Smooth muscle cell (in vitro differentiated cells): Measurements from ENCODE around the gene MSI2. TPM values are rescaled to one million over a fixed set of nuclear protein-coding genes. Genes with fewer than 3 reads are reported as not detected.

Experiments
- DNase-seq: peaks from one replicate; lab custom pipeline; 2025; ENCODE audit not compliant: unreplicated experiment; lab: John Stamatoyannopoulos, UW
- H2AFZ ChIP-seq: fragments of 200-600 bp; sonication (generic); 2 replicates; pipeline ENCODE4 v1.6.0; 2016; ENCODE audit warnings: antibody characterized with exemption, low read depth, mild to moderate bottlenecking
- H3F3A ChIP-seq: fragments of 200-600 bp; sonication (generic); 2 replicates; pipeline ENCODE4 v1.6.0; 2017; ENCODE audit warnings: antibody characterized with exemption, low read depth
- H3K27ac ChIP-seq: fragments of 200-600 bp; sonication (generic); 2 replicates; pipeline ENCODE4 v1.5.1; 2016; ENCODE audit warnings: low read depth, mild to moderate bottlenecking
- H3K27me3 ChIP-seq: fragments of 200-600 bp; sonication (generic); 2 replicates; pipeline ENCODE4 v1.6.1; 2016; ENCODE audit warnings: low read depth, mild to moderate bottlenecking
- H3K36me3 ChIP-seq: fragments of 200-600 bp; sonication (generic); 2 replicates; pipeline ENCODE4 v1.5.1; 2016; ENCODE audit warnings: low read depth
- H3K4me1 ChIP-seq: fragments of 200-600 bp; sonication (generic); 2 replicates; pipeline ENCODE4 v1.5.1; 2016; ENCODE audit warnings: low read depth
- H3K4me2 ChIP-seq: fragments of 200-600 bp; sonication (generic); 2 replicates; pipeline ENCODE4 v1.6.0; 2016; ENCODE audit warnings: mild to moderate bottlenecking
- H3K4me3 ChIP-seq: fragments of 200-600 bp; sonication (generic); 2 replicates; pipeline ENCODE4 v1.5.1; 2016; ENCODE audit warnings: mild to moderate bottlenecking
- H3K79me2 ChIP-seq: fragments of 200-600 bp; sonication (generic); 2 replicates; pipeline ENCODE4 v1.6.0; 2016; ENCODE audit warnings: low read depth, mild to moderate bottlenecking
- H3K9ac ChIP-seq: fragments of 200-600 bp; sonication (generic); 2 replicates; pipeline ENCODE4 v1.6.0; 2016; ENCODE audit warnings: low read depth
- H3K9me3 ChIP-seq: fragments of 200-600 bp; sonication (generic); replicated peaks from 2 replicates; pipeline ENCODE4 v1.5.1; 2016; ENCODE audit warnings: low read depth
- H4K20me1 ChIP-seq: fragments of 200-600 bp; sonication (generic); 2 replicates; pipeline ENCODE4 v1.6.0; 2016; ENCODE audit warnings: low read depth
- WGBS: methylation state at CpG from one replicate; pipeline ENCODE4 v1.1.7; 2016; ENCODE audit warnings: low lambda C conversion rate; 5-methylcytosine and 5-hydroxymethylcytosine counted together
- polyA plus RNA-seq: library from polyadenylated mRNA; unstranded; fragments of >200 nt; fragmentation: Nextera tagmentation; extraction: Ambion mirVana; gene quantifications from 2 replicates; pipeline ENCODE4 v1.2.1, GENCODE V29; 2016
- total RNA-seq: library from RNA; depleted of rRNA; stranded (reverse); fragments of >200 nt; gene quantifications from 2 replicates; pipeline ENCODE4 v1.2.3, GENCODE V29; 2014
- TF ChIP-seq, protein P1 (sequence below): fragments of 200-600 bp; sonication (generic); IDR thresholded peaks from 2 replicates; pipeline ENCODE4 v1.5.1; 2017; ENCODE audit warnings: borderline replicate concordance, mild to moderate bottlenecking, antibody characterized with exemption; ENCODE audit not compliant: insufficient read depth, poor library complexity, severe bottlenecking

Gene MSI2
- total and polyA plus RNA-seq, 2 experiments from 2014 or later = 5.7 to 36.5 TPM

DNA sequence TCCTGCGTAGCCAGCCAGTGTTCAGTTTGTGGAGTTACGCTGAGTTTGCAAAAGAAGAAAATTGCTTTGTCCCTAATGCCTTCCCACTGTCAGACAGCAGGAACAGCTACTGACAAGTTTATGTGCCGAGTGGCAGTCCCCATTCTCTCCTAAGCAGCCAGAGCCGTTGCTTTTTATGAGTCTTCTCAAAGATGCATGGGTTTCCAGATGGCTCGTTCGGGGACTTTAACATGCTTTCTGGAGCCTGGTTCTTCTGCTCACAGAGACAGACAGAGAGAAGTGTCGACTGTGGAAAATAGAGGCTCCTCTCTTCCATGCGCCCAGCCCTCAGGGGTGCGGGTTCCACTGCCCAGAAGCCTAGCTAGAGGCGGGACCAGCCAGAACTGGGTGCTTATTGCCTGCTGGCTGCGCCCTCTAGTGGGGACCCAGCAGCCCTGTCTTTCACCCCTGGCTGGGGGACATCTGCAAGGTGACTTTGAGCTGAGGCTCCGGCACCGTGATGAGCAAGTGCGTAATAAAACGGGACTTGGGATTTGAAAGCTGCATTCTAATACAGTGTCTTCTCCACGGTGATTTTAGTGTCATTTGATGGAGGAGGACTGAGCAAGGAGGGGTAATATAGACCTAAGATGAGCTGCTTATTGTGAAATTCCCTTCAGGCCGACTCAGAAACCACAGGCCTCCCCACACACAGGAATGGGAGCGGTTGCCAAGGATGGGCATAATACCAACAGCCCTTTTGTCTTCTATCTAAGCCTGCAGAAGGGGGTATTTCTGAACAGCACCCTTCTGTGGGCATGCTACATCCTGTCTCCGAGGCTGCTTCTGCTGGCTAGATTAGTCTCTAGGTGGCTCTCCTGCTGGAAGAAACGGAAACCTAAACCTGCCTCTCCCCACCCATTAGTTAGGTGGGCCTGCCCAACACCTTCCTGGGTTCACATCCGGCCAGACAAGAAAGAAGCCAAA, 415.6 kb downstream of the MSI2 start:
- peak; percentile 56 for DNase-seq
- Histone ChIP-seq H3F3A (peaks cover 10% of the 10 kb centered on the region), H3K9me3 (no peaks in the 10 kb centered on the region), H3K4me2 (peak overlapping the region; percentile 81), H3K4me1 (peaks cover 5% of the 10 kb centered on the region), H3K4me3 (no peak overlapping the region), H4K20me1 (no peaks in the 10 kb centered on the region), H3K79me2 (no peaks in the 10 kb centered on the region), H3K27ac (peak overlapping the region; percentile 51), H3K27me3 (no peaks in the 10 kb centered on the region), H3K36me3 (no peaks in the 10 kb centered on the region), H2AFZ (no peak overlapping the region), H3K9ac (no peak overlapping the region)
- 23% methylated on average over 20 of the region's 21 CpGs for WGBS
- TF ChIP-seq, protein P1, sequence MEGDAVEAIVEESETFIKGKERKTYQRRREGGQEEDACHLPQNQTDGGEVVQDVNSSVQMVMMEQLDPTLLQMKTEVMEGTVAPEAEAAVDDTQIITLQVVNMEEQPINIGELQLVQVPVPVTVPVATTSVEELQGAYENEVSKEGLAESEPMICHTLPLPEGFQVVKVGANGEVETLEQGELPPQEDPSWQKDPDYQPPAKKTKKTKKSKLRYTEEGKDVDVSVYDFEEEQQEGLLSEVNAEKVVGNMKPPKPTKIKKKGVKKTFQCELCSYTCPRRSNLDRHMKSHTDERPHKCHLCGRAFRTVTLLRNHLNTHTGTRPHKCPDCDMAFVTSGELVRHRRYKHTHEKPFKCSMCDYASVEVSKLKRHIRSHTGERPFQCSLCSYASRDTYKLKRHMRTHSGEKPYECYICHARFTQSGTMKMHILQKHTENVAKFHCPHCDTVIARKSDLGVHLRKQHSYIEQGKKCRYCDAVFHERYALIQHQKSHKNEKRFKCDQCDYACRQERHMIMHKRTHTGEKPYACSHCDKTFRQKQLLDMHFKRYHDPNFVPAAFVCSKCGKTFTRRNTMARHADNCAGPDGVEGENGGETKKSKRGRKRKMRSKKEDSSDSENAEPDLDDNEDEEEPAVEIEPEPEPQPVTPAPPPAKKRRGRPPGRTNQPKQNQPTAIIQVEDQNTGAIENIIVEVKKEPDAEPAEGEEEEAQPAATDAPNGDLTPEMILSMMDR = peak; percentile 88

DNA sequence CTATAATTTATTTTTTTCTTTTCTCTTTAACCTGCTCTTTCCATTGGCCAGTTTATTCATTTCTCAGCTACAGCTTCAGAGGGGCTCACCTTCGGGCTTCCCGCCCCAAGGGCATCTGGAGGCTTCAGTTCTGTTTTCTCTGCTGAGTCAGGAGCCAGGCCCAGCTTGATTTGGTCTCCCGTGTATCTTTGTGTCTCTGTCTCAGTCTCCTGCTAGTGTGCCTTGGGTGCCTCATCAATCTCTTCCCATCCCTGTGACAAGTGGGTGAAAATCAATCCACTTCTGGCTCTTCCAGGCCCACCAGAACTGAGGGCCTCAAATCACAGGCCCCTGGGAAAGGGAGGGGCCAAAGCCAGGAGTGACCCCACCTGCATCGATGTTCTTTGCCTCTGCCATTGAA, 416.6 kb downstream of the MSI2 start:
- Histone ChIP-seq H3K4me2 (no peak overlapping the region), H3K27ac (no peak overlapping the region), H3K79me2 (no peaks in the 10 kb centered on the region), H2AFZ (no peak overlapping the region), H3K27me3 (no peaks in the 10 kb centered on the region), H3F3A (peaks cover 10% of the 10 kb centered on the region), H4K20me1 (no peaks in the 10 kb centered on the region), H3K9ac (no peak overlapping the region), H3K9me3 (no peaks in the 10 kb centered on the region), H3K36me3 (no peaks in the 10 kb centered on the region), H3K4me3 (no peak overlapping the region), H3K4me1 (peaks cover 5% of the 10 kb centered on the region)
- WGBS = 81% methylated on average over 4 of the region's 4 CpGs
- DNase-seq = no peak
- TF ChIP-seq, protein P1 = no peak

DNA sequence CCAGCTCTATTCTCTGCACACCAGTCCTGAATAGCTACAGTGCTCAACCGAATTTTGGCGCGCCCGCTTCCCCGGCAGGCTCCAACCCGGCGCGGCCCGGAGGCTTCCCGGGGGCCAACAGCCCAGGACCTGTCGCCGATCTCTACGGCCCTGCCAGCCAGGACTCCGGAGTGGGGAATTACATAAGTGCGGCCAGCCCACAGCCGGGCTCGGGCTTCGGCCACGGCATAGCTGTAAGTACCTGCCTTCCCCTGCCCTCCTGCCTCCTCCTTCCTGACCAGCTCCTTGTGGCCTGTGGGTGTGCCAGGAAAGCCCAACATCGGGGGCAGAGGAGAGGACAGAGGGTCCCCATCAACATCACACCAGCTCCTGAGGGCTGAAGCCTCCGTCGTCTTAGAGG, 418.6 kb downstream of the MSI2 start:
- Histone ChIP-seq H3K4me2 (no peak overlapping the region), H3K9ac (no peak overlapping the region), H2AFZ (no peak overlapping the region), H3K4me1 (peaks cover 5% of the 10 kb centered on the region), H3K4me3 (no peak overlapping the region), H3K27ac (no peak overlapping the region), H3F3A (peaks cover 10% of the 10 kb centered on the region), H3K36me3 (no peaks in the 10 kb centered on the region), H3K79me2 (no peaks in the 10 kb centered on the region), H3K9me3 (no peaks in the 10 kb centered on the region), H4K20me1 (no peaks in the 10 kb centered on the region), H3K27me3 (no peaks in the 10 kb centered on the region)
- TF ChIP-seq, protein P1 = no peak
- DNase-seq = no peak
- 95% methylated on average over 22 of the region's 22 CpGs for WGBS
